Mesothelial cell of epicardium (in vitro differentiated cells): ENCODE results near the gene ZNF770. TPM values are rescaled to one million over a fixed set of nuclear protein-coding genes. Genes with fewer than 3 reads are reported as not detected.

ENCODE experiments used
- DNase-seq, 2 experiments: peaks; one replicate each; pipeline ENCODE4 v3.0.0; 2021; ENCODE audit warnings: low spot score in 2 of 2; ENCODE audit not compliant: unreplicated experiment in 2 of 2
- H3K27ac Mint-ChIP-seq: 2 replicates; pipeline ENCODE4 v1.8.0; 2021; ENCODE audit warnings: mixed read lengths
- H3K27me3 Mint-ChIP-seq: 2 replicates; pipeline ENCODE4 v1.8.0; 2021; ENCODE audit warnings: low read depth, mixed read lengths
- H3K36me3 Mint-ChIP-seq: 2 replicates; pipeline ENCODE4 v1.8.0; 2021; ENCODE audit warnings: mixed read lengths
- H3K4me1 Mint-ChIP-seq: 2 replicates; pipeline ENCODE4 v1.8.0; 2021; ENCODE audit warnings: mixed read lengths
- H3K4me3 Mint-ChIP-seq: 2 replicates; pipeline ENCODE4 v1.8.0; 2021; ENCODE audit warnings: mild to moderate bottlenecking, moderate library complexity, mixed read lengths
- H3K9me3 Mint-ChIP-seq: 2 replicates; pipeline ENCODE4 v1.8.0; 2021; ENCODE audit warnings: mixed read lengths
- CTCF ChIP-seq: fragments of 200-600 bp; sonication (generic); IDR thresholded peaks from one replicate; pipeline ENCODE4 v1.5.0; 2021; ENCODE audit warnings: antibody characterized with exemption; ENCODE audit not compliant: unreplicated experiment
- total RNA-seq: library from RNA; stranded (reverse); gene quantifications from 3 replicates; pipeline ENCODE4 v1.2.1, GENCODE V29; 2021

Gene ZNF770
- total RNA-seq, 1 donor from 2014 or later = 76.3 TPM

- Mint-ChIP-seq H3K4me3 (no peak overlapping the region), H3K36me3 (no peaks in the 10 kb centered on the region), H3K27ac (peak overlapping the region; percentile 89), H3K9me3 (peaks cover 4% of the 10 kb centered on the region), H3K4me1 (peaks cover 11% of the 10 kb centered on the region), H3K27me3 (no peaks in the 10 kb centered on the region)
- TF ChIP-seq CTCF = no peak
- DNase-seq = no peak
Observed at GRCh38 chr15:35014241-35014640, 26.2 kb upstream of the ZNF770 start.

- no peak overlapping the region for H3K27ac Mint-ChIP-seq
- no peaks in the 10 kb centered on the region for H3K36me3 Mint-ChIP-seq
- H3K4me1 Mint-ChIP-seq = peaks cover 11% of the 10 kb centered on the region
- peaks cover 4% of the 10 kb centered on the region for H3K9me3 Mint-ChIP-seq
- no peaks in the 10 kb centered on the region for H3K27me3 Mint-ChIP-seq
- no peak overlapping the region for H3K4me3 Mint-ChIP-seq
- no peak for DNase-seq
- TF ChIP-seq CTCF = no peak
Observed at GRCh38 chr15:35013370-35013769, 25.3 kb upstream of the ZNF770 start.

GRCh38 chr15:35007397-35007796, 19.3 kb upstream of the ZNF770 start:
- Mint-ChIP-seq H3K27me3 (no peaks in the 10 kb centered on the region), H3K36me3 (no peaks in the 10 kb centered on the region), H3K4me1 (peaks cover 18% of the 10 kb centered on the region), H3K27ac (no peak overlapping the region), H3K4me3 (no peak overlapping the region), H3K9me3 (no peaks in the 10 kb centered on the region)
- DNase-seq = no peak
- no peak for TF ChIP-seq CTCF

GRCh38 chr15:35005933-35006332, 17.8 kb upstream of the ZNF770 start:
- Mint-ChIP-seq H3K27me3 (no peaks in the 10 kb centered on the region), H3K4me3 (no peak overlapping the region)
- no peak for DNase-seq

GRCh38 chr15:35003928-35004327, 15.8 kb upstream of the ZNF770 start:
- Mint-ChIP-seq H3K27me3 (no peaks in the 10 kb centered on the region), H3K36me3 (no peaks in the 10 kb centered on the region), H3K9me3 (no peaks in the 10 kb centered on the region), H3K4me1 (peaks cover 18% of the 10 kb centered on the region), H3K4me3 (no peak overlapping the region), H3K27ac (peak overlapping the region; percentile 73)
- no peak for DNase-seq
- no peak for TF ChIP-seq CTCF

More at GRCh38 chr15:35005933-35006332, 17.8 kb upstream of the ZNF770 start:
- H3K4me1 Mint-ChIP-seq = peaks cover 18% of the 10 kb centered on the region
- H3K9me3 Mint-ChIP-seq = no peaks in the 10 kb centered on the region
- H3K36me3 Mint-ChIP-seq = no peaks in the 10 kb centered on the region
- no peak overlapping the region for H3K27ac Mint-ChIP-seq
- no peak for TF ChIP-seq CTCF

GRCh38 chr15:35000511-35000910, 12.4 kb upstream of the ZNF770 start:
- Mint-ChIP-seq H3K4me1 (peaks cover 12% of the 10 kb centered on the region), H3K9me3 (no peaks in the 10 kb centered on the region), H3K4me3 (no peak overlapping the region), H3K27ac (no peak overlapping the region), H3K27me3 (no peaks in the 10 kb centered on the region), H3K36me3 (no peaks in the 10 kb centered on the region)
- TF ChIP-seq CTCF = no peak
- no peak for DNase-seq
